Stimulated activated CD8-positive, alpha-beta memory T cell treated with anti-CD3 and anti-CD28 coated beads, Interleukin-2, amount 100 ng/mL, for 1 hour (primary cell): Measurements from ENCODE around the gene SEC14L2.
"Not testable (repeated sequence)": the region's sequence is repeated elsewhere in the genome, so short reads cannot be mapped to it uniquely, and the experiment has no call there.

ENCODE experiments used
- DNase-seq, 2 donors: peaks; one replicate each; pipeline ENCODE4 v3.0.0-alpha.2; 2020; ENCODE audit warnings: low read depth in 2 of 2

Gene SEC14L2

DNA sequence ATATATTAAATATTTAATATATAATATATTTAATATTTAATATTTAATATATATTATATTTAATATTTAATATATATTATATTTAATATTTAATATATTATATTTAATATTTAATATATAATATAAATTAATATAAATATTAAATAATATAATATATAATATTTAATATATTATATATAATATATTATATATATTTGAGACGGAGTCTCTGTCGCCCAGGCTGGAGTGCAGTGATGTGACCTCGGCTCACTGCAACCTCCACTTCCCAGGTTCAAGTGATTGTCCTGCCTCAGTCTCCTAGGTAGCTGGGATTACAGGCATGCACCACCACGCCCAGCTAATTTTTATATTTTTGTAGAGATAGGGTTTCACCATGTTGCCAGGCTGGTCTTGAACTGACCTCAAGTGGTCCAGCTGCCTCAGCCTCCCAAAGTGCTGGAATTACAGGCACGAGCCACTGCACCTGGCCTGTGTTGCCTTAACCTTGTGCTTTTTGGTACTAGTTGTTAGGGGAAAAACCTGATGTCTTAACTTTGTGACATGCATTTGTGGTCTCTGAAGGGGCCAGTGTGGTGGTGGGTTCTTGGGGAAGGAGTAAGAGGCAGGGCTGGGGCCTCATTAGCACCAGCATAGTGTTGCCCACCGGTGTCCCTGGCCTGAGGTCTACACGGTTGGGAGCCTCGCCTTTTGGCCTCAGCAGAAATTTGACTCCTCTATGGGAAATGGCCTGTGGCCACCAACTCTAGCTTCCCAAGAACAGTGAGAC lies 58.4 kb downstream of the SEC14L2 start:
- DNase-seq, result no peak

DNA sequence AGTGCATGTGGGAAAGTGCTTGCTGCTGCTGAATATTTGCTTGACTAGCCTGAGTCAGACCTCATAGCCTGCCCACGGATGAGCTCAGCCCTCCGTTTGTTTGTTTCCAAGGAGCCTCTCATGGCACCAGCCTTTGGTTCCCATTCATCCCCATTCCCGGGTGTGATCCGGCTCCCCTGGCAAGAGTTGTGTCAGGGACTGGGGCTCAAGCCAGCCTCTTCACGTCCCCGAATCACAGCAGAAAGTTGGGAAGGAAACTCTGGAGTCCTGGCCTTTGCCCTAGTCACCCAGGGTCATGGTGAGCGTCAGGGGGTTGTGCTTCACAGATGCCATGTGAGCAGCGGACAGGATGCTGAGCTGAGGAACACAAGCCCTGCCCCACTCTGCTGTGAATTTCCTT lies 61.2 kb downstream of the SEC14L2 start:
- DNase-seq, result no peak

DNA sequence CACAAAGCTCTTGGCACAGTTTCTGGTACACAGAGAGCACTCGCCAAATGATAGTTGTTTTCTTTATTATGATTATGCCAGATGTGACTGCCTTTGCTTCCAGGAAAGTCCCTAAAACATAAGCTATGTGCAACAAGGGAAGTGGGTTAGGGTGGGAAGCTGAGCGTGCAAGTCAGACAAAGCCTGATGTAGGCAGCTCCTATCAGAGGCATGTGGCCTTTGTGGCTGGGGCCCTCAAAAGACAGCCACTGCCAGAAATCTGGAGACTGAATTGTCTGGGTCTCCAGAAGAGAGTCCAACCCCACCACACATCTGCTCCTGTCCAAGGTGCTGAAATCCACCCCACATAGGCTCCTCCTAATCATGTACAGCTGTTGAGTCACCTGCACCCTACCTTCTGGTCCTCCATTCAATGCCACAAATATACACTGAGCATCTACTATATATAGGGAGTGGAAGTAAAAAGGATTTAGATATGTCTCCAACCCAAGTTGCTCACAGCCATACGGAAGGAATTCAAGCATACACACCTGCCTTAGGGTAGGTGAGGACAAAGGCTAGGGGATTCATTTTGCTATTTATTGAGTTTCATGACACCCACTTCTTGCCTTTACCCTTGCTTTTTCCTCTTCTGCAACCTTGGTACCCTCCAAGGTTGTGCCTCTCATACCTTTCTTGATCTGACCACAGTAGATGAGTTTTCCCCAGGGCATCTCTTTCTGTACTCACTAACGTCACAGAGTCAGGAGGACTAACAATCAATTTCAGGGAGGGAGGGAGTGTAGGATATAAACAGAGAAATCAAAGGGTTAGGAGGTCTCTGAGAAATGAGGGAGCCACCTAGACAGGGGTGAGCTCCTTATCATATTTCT lies 62.6 kb downstream of the SEC14L2 start:
- no peak for DNase-seq

DNA sequence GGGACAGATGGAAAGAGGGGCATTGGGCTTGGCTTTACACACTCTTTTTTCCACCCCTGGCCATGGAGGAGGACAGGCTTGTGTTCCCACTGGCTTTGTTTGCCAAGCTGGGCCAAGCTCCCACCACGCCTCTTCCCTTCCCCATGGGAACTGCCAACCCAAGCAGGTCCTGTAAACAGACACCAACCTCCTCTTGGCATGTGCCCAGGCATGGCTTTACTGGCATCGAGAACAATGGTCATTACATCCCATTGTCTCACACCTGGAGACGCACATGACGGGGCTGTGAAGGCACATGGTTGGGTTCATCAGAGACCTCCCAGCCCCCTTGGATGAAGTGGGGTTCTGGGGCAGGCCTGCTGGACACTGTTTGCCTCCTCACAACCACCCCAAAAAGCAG lies 63.3 kb downstream of the SEC14L2 start:
- DNase-seq, result no peak

GRCh38 chr22:30460555-30460954 lies 63.7 kb downstream of the SEC14L2 start:
- DNase-seq, result not testable (repeated sequence)

DNA sequence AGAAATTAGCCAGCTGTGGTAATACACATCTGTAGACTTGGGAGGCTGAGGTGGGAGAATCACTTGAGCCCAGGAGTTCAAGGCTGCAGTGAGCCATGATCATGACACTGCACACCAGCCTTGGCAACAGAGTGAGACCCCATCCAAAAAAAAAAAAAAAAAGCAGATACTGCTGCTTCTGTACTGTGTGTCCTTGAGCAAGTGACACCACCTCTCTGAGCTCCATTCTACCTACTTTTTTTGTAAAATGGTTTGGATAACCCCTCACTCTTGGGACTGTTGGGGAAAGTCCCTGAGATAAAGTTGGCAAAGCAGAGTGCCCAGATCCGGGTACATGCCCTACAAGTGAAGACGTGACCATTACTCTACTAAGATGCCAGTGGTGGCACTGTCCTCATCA lies 72.3 kb downstream of the SEC14L2 start:
- no peak for DNase-seq

- no peak for DNase-seq
Observed at GRCh38 chr22:30470655-30471054, 73.8 kb downstream of the SEC14L2 start.

DNA sequence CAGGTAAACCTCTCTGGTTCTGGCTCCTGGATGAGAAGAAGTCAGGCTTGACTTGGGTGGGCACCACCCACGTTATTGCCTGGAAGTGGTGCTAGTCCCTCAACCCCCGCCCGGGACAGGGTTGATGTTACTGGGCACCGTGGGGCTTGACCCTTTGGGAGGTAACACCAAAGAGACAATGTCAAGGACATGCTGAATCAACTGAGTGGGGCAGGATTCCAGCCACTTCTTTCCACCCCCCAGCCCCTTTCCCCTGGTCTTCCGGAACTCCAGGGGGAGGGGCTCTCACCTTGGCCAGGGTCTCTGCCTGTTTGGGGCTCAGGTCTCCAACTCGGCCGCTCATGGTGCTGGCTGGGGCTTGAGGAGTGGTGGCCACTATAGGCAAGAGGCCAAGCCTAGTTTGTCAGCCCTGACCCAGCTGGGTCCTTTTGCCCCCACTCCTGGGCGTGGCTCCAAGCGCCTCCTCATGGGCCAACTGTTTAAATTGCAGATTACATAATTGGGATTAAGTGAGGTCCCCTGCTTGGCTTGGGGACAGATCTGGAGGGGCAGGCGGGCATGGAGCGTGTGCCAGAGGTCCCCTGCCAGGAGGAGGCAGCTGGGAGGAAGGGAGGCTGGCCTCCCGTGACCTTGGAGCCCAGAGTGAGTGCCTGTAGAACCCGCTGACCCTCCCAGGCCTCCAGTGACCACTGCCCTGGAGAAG lies 74.9 kb downstream of the SEC14L2 start, which contains the start of gene SEC14L3:
Gene SEC14L3, minus strand, starts transcription at position 402 of the 703 bp plus-strand sequence. Its CDS starts 59 bp downstream, at position 343.
- DNase-seq, result no peak

- DNase-seq, result no peak
Observed at GRCh38 chr22:30472994-30473720, 76.3 kb downstream of the SEC14L2 start.

DNA sequence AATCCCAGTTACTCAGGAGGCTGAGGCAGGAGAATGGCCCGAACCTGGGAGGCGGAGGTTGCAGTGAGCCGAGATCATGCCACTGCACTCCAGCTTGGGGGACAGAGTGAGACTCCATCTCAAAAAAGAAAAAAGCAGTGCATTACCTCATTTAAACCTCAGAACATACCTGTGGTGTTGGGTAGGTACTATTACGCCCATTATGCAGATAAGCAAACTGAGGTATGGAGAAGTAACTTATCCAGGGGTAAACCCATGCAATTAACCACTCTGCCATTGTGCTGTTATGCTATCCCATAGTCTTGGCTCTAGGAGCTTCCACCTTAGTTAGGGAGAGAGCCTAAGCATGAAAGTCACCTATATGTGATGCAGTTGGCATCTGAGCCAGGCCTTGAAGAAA lies 77.3 kb downstream of the SEC14L2 start:
- no peak for DNase-seq
